Measurements from ENCODE around the gene ST3GAL4.
A peak's percentile ranks its signal among the peaks of the same experiment; 100 is the strongest.
"Not testable (repeated sequence)": the region's sequence is repeated elsewhere in the genome, so short reads cannot be mapped to it uniquely, and the experiment has no call there.

Gene ST3GAL4, protein sequence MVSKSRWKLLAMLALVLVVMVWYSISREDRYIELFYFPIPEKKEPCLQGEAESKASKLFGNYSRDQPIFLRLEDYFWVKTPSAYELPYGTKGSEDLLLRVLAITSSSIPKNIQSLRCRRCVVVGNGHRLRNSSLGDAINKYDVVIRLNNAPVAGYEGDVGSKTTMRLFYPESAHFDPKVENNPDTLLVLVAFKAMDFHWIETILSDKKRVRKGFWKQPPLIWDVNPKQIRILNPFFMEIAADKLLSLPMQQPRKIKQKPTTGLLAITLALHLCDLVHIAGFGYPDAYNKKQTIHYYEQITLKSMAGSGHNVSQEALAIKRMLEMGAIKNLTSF

DNA sequence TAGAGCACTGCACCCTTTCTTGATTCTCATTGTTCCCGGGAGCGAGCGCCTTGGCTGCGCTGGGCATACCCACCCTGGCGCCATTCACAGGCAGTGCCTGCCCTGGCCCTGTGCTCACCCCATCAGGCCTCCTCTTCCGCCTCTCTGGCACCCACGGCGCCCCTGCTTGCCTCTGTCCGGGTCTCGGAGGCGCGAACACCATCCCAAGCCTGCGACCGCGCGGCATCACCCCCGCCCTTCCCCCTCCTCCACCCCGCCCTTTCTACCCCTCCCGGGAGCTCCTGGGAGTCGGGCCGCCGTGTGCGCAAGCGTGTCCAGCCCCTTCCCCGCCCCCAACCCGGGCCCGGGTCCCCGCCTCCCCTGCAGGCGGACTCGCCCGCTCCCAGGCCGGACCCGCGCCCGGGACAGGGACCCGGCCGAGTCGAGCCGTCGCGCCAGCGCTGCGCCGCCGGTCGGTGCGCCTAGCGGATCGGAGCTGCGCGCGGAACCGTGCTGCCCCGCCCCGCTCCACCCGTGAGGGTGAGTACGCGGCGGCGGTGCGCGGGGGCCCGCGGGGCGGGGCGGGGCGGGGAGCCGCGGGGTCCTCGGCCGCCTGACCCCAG is at the start of gene ST3GAL4:
TSS of gene ST3GAL4 (plus strand) at position 363 of the 602 bp plus-strand sequence. CDS start 50,470 bp downstream, outside the sequence.
- DNase-seq, result peak; percentile 72

DNA sequence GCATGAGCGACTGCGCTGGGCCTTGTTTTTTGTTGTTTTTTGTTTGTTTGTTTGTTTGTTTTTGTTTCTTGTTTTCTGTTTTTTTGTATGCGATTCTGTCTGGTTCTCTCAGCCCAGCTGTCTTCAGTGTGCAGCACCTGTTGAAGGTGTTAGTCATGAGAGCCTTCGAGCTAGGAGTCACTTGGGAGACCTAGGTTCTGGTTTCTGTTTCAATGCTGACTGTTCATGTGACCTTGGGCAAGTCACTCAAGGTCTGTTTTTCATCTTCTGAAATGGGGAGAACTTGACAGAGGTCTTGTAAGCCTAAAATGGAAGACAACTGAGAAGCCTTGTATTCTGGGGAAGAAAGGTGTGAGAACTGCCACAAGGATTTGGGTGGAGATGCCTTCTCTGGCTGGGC is 49.8 kb upstream of the ST3GAL4 start:
- DNase-seq, result no peak

DNA sequence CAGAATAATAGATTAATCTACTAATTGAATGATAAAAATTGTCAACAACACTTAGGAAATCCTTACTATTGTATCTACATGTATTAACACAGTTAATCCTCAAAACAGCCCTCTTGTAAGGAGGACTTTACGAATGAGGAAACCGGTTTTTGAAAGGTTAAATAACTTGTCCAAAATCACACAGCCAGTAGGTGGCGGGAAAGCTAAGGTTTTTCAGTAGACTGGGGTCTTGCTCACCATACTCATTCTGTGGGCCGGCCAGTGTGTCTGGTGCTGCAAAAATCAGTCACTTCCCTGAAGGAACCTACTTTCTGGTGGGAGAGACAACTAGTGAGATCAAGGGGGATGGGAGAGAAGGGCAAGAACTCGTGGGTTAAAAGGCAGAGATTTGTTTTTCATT is 47.8 kb upstream of the ST3GAL4 start:
- no peak for DNase-seq

DNA sequence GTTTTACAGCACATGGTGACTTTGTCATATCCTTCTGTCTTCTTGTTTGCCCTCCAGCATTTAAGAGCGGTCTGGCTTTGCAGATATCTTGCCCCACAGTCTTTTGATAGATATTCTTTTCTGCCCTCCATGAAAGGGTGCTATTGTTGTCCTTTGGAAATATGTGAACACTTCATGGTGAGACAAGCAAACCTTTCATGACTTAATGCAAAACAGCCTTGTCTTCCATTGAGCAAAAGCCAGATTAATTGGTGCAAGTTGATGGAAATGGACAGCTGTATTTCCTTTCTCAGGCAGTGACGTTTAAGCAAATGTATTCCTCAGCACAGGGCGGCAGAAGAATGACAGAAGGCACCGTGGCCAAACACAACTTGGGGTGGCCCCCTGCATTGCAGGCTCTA is 47.2 kb upstream of the ST3GAL4 start:
- DNase-seq, result no peak

DNA sequence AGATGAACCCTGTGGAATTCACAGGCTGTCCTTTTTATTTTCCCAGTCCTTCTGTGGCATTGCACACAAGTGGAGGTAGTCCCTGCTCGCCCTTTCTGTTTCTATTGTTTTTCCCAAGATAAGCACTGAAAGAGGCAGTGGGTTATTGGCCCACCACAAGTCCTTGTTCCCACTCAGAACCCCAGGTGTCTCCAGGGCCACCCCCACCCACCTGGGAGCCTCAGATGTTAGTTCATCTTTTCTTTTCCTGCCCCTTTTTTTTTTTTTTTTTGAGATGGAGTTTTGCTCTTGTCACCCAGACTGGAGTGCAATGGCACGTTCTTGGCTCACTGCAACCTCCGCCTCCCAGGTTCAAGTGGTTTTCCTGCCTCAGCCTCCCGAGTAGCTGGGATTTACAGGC is 46.7 kb upstream of the ST3GAL4 start:
- not testable (repeated sequence) for DNase-seq

DNA sequence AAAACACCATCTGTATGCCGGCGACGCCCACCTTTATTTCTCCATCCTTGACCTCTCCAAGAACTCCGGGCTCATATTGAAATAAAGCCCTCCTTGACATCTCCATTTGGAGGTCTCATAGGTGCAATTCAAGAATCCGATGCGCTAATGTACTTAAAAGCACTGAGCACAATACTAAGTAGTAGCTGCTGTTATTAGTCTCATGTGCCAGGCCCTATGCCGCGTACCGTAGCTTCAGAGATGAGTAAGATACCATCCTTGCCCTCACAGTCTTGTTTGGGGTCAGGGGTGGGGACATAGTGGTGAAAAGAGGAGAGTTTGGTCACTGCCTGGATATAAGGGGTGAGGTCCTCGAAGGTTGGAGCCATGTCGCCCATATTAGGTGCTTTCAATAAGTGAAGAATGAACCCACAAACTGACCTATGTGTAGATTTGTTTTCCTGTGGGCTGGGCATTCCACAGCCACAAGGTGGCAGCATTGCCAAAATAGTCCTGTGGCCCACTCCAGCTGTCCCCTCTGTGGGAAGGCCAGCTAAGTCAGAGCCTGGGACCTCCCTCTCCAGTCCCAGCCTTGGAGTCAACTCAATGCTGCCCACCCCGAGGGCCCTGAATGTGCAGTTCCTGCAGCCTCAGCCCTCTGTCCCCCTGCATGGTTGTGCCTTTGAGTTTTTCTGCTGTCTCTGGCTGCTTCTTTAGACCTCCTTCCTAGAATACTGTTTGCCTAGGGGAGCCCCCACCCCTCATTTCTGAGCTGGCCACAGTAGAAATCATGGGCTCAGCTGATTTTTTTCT is 45.1 kb upstream of the ST3GAL4 start:
- peak; percentile 65 for DNase-seq

DNA sequence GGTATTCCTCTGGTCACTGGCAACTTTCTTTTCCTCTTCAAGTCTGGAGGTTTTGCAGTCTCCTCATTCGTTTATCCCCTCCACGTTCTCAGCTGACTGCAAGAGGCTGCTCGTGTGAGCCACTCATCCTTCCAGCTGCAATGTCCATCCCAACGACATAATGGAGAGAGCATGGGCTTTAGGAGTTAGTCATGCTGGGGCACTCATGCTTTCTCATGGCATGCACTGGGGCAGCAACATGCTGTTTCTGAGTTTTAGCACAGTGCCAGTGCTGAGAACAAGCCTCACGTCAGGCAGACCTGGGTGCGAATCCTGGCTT is 44.5 kb upstream of the ST3GAL4 start:
- no peak for DNase-seq

DNA sequence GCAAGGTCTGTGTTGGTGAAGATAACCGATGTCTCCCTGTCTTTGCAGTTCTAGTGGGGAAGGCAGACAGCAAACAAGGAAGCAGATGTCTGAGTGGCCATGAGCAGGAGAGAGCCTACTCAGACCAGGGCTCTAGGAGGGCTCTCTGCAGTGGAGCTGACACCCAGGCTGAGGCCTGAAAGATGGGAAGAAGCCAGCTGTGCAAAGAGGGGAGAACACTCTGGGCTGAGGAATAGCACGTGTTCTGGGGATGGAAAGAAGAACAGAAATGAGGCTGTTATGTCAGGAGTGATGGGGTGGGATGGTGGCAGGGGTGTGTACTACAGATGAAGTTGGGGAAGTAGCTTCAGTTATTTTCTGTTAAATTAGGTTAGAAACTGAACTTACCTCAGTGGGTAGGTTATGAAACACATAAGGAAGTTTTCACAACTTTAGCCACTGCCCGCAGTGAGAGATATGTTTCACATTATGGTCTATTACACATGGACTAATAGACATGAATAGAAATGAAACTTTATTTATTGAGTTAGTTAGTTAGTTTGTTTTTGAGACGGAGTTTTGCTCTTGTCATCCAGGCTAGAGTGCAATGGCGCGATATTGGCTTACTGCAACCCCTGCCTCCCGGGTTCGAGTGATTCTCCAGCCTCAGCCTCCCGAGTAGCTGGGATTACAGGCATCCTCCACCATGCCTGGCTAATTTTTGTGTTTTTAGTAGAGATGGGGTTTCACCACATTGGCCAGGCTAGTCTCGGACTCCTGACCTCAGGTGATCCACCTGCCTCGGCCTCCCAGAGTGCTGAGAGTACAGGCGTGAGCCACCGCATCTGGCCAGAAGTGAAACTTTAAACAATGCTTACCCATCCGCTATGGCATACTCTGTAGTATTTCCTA is 43.8 kb upstream of the ST3GAL4 start:
- no peak for DNase-seq

DNA sequence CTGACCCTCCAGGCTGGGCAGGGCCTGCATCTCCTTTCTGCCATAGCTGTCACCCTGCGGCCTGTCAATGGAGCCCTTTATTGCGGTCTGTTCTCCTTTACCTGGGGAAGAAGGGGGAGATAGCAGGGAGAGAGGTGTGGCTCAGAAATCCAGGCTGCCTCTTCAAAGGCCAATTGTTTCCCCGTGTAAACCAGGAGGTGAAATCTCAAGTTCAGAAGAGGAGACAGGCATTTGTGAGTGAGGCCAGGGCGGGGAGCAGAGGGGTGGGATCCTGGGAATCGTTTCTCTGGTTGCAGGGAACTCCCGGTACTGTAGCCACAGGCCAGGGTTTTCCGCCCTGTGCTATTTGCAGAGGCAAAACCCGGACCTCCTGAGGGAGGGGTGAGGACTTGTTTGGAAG is 42.5 kb upstream of the ST3GAL4 start:
- no peak for DNase-seq

DNA sequence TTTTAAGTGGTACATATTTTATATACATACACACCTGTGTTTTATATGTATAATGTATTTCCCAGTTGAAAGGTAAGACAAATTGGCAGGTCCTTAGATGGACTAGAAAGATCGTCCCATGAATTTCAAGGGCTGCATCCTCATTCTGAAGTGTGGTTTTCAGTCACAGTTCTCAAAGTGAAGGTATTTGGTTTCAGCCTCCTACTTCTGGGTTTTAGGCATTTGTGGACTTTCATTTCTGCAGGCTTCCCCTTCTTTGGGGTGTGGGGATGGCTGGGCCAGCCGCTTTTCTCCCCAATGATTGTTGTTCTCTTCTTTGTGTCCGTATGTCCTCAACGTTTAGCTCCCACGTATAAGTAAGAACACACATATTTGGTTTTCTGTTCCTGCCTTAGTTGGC is 41.7 kb upstream of the ST3GAL4 start:
- DNase-seq, result no peak

DNA sequence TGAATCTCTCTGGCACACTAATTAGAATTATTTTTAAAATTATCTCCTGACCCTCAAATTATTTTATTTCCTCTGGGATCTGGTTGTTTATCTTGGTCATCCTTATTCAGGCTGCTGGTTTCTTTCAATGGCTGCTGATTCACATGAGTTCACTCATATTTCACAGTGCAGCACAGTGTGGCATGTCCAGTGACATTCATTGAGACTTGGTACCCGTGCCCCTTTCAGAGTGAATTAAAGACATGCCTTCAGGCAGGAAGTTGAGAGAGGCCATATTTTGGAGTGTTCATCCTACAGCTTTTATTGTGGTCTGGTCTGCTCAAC is 38.1 kb upstream of the ST3GAL4 start:
- DNase-seq, result no peak

DNA sequence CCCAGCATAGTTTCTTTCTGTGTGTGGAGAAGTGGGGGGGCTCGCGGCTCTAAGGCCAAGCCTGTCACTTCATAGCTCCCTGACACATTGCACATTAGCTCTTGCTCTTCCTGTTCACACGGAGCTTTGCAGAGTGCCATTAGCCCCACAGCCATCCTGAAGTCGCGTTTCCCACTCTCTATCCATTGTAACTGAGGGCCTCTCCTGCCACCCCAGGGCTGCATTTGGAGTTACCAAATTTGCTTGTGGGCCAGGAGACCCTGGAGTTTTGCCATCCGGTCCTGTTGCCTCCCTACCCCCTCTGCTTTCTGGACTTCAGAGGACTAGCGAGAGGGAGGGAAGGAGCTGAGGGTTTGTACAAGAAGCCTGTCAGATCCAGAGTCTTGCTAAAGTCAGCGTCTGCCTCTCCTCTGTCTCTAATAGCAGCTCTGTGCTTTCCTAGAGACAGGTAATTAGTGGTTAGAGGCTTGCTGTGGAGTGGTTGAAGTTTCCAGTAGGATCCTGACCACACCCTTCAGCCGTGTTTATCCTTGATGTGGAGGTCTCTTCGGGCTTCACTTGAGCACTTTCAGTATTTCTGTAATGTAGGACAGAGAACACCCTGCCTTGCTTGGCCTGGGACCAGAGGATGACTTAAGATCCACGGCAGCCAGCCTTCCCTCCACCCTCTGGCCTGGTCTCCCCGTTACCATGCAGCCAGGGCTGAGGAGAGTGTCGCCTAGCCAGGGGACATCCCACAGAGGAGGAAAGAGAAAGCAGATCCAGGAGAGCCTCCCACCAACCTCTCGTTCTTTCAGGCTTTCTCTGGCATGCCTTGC is 37.5 kb upstream of the ST3GAL4 start:
- DNase-seq, result peak; percentile 33

DNA sequence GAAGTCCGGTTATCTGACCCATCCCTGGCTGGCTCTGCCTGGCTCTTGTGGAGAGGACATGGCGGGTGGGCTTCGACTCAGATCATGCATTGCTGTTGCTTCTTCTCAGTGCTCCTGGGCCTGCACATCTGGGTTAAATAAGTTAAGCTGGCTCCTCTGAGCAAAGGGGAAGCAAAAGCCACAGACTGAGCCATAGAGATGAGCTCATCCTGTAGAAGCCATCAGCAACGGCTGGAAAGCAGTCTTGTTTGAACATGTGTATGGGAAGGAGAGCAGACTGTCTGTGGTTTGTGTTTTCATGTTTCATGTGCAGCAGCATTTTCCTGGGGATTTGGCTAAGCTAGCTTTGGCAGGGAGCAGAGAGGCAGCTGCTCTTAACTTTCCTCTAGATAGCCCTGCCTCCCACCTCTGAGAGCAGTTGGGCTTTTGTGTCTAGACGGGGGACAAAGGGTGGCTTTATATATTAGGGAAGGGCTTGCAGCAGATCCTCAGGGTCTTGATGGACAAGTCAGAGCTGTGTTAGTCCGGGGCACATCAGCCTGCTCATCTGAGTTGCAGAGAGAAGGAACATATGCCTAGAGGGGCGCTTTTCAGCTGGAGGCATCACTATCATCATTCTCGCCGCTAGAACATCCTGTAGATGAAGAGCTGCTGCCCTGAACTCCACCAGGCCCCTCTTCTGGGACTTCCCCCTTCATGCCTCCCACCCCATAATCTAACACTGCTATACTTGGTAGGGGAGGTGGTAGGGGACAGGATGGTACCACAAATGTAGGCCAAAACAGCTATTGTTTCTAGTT is 36.7 kb upstream of the ST3GAL4 start:
- peak; percentile 17 for DNase-seq

DNA sequence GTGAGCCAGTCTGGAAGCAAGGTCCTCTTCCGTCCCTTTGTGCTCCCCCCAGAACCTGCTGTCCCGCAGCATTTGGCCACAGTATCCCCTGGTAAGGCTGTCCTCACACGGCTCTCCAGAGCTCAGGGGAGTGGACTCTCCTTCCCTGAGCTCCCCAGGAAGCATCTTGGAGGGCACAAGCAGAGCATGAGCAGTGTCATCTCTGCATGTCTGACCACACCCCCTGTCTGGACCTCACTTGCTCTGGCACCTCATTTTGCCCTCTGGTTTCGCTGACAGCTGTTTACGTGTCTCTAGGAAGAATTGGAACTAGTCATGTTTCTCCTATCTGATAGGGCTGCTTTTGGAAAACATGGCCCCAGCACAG is 36.1 kb upstream of the ST3GAL4 start:
- DNase-seq, result no peak

DNA sequence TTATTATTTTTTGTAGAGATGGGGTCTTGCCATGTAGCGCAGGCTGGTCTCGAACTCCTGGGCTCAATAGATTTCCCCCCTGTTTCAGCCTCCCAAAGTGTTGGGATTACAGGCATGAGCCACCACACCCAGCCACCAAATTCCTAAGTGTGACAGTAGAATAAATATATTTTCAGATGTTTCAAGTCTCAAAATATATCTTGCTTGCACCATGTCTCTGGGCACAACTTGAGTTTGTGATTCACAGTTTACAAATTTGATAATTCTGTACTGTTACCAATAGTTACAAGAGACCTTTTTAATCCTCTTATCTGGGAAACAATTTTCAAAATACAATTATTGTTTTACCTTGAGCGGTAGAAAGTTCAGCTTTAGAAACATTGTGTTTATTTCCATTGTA is 32.5 kb upstream of the ST3GAL4 start:
- no peak for DNase-seq

DNA sequence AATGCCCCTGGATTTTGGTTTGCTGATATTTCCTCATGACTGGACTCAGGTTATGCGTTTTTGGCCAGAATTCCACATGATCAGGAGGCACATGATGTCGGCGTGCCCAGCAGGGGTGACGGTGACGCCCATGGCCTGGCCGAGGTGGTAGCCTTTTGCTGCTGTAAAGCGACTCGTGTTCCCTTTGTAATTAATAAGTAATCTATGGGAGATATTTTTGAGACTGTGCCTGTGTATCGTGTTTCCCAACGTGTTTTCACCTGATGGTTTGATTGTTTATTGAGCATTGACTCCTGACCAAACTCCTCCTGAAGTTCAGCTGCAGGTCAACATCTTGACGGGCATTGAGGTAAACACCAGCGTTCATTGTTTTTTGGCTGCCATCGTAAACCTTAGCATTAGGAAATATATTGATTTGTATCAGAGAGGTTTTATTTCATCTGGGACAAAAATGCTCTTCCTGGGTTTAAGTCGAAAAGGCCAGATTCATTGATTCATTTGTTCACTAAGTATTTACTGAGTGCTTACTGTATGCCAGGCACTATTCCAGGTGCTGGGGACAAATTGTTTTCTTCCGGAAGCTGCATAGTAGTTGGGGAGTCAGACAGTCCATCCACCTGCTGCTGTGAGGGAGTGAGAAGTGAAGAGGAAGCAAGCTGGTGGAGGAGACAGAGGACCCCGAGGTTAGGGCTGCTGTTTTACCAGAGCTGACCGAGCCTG is 28.0 kb upstream of the ST3GAL4 start:
- DNase-seq, result no peak

DNA sequence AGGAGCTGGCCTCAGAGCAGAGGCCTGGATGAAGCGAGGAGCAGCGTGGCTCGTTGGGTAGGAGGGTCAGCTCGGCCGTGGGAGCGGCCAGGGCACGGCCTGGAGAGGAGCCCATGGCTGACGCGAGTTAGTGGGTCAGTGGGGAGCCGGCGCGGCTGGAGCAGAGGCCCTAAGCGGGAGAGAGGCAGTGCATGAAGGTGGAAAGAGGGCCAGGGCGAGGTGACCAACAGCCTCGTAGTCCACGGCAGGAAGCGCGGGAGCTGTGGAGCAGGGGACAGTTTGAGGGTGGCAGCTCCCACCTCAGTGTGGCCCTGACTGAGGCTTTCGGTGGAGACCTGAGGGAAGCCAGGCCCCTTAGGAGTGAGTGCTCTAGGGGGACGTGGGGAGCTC is 27.5 kb upstream of the ST3GAL4 start:
- no peak for DNase-seq

DNA sequence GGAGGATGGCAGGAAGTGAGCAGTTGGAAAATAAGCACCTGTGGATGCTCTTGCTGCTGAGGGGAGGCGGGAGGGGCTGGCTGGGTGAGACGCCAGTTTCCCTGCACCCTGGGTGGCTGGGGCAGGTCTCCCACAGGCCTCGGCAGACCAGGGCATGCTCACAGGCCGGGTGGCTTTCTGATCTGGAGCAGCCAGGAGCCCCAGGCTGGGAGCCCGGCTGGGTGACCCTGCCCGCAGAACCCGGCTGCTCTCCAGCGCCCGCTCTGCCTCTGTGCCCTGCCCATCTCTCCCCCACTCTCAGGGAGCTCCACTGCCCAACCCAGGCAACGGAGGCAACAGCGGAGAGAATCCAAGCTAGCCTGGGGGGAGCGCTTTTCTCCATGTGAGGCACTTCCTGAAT is 27.0 kb upstream of the ST3GAL4 start:
- no peak for DNase-seq

DNA sequence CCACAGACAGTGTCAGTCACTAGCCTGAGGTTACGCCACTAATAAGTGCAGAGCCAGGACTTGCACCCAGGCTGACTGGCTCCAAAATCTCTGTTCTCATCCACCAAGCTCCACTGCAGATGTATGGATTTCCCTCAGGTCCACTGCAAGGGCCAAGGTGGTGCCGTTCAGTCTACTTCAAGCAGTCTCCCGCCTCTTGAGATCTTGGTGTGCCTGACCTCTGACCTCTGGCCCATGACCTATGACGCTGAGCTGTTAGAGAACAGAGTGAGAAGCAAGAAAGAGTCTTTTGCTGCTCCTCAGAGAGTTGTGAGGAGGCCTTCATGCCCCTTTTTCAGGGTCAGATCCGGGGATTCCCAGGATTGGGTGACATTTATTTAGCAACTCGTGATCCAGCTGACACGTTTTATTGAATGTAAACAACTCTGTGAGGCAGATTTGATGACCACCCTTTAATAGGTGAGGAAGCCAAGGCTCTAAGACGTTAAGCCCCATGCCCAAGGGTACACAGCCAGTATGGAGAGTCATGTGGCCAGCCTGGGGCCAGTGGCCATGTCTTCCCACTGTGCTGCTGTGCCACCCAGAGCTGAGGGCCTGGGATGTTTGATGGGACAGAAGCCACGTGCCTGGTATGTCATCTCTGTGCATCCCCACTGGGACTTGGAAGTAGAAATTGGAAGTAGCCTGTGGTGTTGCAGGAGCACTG is 26.4 kb upstream of the ST3GAL4 start:
- no peak for DNase-seq

DNA sequence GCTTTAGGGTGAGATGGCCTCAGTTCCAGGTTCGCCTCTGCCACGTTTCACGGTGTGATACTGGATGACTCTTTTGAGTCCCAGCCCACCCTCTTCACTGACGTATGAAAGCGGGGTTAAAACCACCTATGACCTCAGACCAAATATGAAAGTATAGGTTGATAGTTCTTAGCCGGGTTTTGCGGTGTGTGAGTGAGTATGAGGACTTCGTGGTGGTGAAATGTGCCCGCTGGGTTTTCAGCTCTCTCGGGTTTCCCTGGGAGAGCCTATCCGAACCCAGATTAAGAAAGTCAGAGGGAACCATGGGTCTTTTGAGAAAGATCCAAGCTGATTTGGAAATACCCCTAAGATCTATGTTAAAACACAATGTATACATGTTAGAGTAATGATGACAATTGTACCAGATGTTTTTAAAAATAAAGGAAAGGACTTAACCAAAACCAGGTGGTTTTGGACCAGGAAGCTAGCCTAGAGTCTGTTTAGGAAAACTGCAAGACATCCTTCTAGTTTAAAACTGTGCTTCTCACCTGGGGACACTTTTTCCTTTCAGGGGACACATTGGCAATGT is 25.8 kb upstream of the ST3GAL4 start:
- DNase-seq, result peak; percentile 34

Data from CD4-positive, alpha-beta T cell treated with Interleukin-17A for 1 hour (primary cell).